Pancreas (tissue), 10 donors: Measurements from ENCODE around the gene FAM193A. TPM values are rescaled to one million over a fixed set of nuclear protein-coding genes. Genes with fewer than 3 reads are reported as not detected.
A peak's percentile ranks its signal among the peaks of the same experiment; 100 is the strongest.

Experiments used
- ATAC-seq, 4 donors: fragments of 200-7000 bp; cut with Tn5 transposase; one replicate each; pipeline versions ENCODE4 v1.8.0 to v1.9.1; 2020; ENCODE audit warnings: mild to moderate bottlenecking in 4 of 4, moderate library complexity in 4 of 4
- DNase-seq, 6 donors: peaks; one replicate each; pipeline ENCODE4 v3.0.0-alpha.2; 2020
- FAIRE-seq: peaks from 2 replicates; lab custom pipeline; 2012; peaks lifted over from hg19 to GRCh38; lab: Jason Lieb, UNC
- H3K27ac ChIP-seq, 4 donors: fragments of 200-600 bp; sonication (generic); 1 replicate in 3 of 4; 2 replicates in 1 of 4; pipeline versions ENCODE4 v1.5.0 to v1.8.0; 2020
- H3K27me3 ChIP-seq, 4 donors: fragments of 200-600 bp; one replicate each; pipeline ENCODE4 v1.8.0; 2021
- H3K36me3 ChIP-seq, 3 donors: fragments of 200-600 bp; sonication (generic) in 1 of 3; one replicate each; pipeline versions ENCODE4 v1.5.0 to v1.8.0; 2020 to 2021
- H3K4me1 ChIP-seq, 3 donors: fragments of 200-600 bp; one replicate each; pipeline ENCODE4 v1.8.0; 2021
- H3K4me3 ChIP-seq, 4 donors: fragments of 200-600 bp; sonication (generic) in 2 of 4; one replicate each; pipeline versions ENCODE4 v1.5.0 to v1.8.0; 2020 to 2021
- H3K9me3 ChIP-seq, 4 donors: fragments of 200-600 bp; one replicate each; pipeline ENCODE4 v1.8.0; 2021
- CTCF ChIP-seq, 4 donors: fragments of 200-600 bp; sonication (generic) in 3 of 4; IDR thresholded peaks; one replicate each; pipeline versions ENCODE4 v1.5.0 to v1.8.0; 2021; ENCODE audit warnings: antibody characterized with exemption in 4 of 4
- WGBS, 2 donors: extraction: QIAGEN DNeasy Blood & Tissue Kit; methylation state at CpG; one replicate each; pipeline ENCODE4 v1.1.7; 2013; 5-methylcytosine and 5-hydroxymethylcytosine counted together
- intact Hi-C, 3 donors: fragments of 100-400 bp; cut with DNase I; formaldehyde crosslinking; loops; one replicate each; pipeline versions ENCODE4 v1.11.1 to v1.14.2; 2022
- polyA plus RNA-seq, 2 donors: library from polyadenylated mRNA; stranded (reverse); fragments of 200-250 nt; gene quantifications; one replicate each; pipeline ENCODE4 v1.2.3, GENCODE V29; 2013
- total RNA-seq, 6 donors: library from RNA; stranded (reverse); fragmentation: NEBNext Ultra II Directional in 4 of 6; extraction: Animal tissue kit (Norgen Biotek cat#: 25700) in 4 of 6; gene quantifications; one replicate each; pipeline versions ENCODE4 v1.2.1 to v1.2.4, GENCODE V29; 2021 to 2023
- donor health status: healthy with polysubstance abuse.
- donor health status: DM: no; HTN: no; CAD: no; lungs with moderate emphysema.
- donor health status: DM: no; HTN: no; CAD: no.
- donor health status: control.
- donor health status: control.
- donor health status: Bipolar disorder and iron deficiency.
- donor health status: DM: yes; HTN: yes; CAD: no.
- donor health status: DM: no; HTN: no; CAD: no.
- donor health status: DM: no; HTN: no; CAD: no.
- donor health status: DM: yes; HTN: yes; CAD: no.

The FAM193A gene
- 10 to 100 TPM; 10.1 to 17.0 (median 10.6) TPM for total RNA-seq
- 10 to 100 TPM; 10.4 to 15.5 TPM for polyA plus RNA-seq

- FAIRE-seq, result no peak
- TF ChIP-seq CTCF (IDR thresholded peaks at IDR 0.05), result no peak
- H3K27me3 ChIP-seq, result no peaks in the 10 kb centered on the region
- H3K4me3 ChIP-seq, result peak within 1 kb of the TSS; percentile 64 to 89 (median 86)
- DNase-seq, result peak; percentile 97 to 100 (median 100)
- 1% methylated on average over 52 to 102 of the region's 106 CpGs for WGBS, 2 donors
- H3K27ac ChIP-seq, result peak within 1 kb of the TSS; percentile 76 to 90 (median 82)
- intact Hi-C loops, result no loop called here
- no peaks in the 10 kb centered on the region for H3K9me3 ChIP-seq
- H3K36me3 ChIP-seq, result no peaks in the 10 kb centered on the region
- peak; percentile 94 to 99 (median 95) for ATAC-seq
- peaks cover 0 to 12% (median 6%) of the 10 kb centered on the region in 3 donors for H3K4me1 ChIP-seq
Measured at GRCh38 chr4:2536193-2537010, at the start of gene FAM193A. Gene FAM193A, plus strand, starts transcription at chr4:2536647. Its CDS starts 269 bp downstream, at chr4:2536916.

DNA sequence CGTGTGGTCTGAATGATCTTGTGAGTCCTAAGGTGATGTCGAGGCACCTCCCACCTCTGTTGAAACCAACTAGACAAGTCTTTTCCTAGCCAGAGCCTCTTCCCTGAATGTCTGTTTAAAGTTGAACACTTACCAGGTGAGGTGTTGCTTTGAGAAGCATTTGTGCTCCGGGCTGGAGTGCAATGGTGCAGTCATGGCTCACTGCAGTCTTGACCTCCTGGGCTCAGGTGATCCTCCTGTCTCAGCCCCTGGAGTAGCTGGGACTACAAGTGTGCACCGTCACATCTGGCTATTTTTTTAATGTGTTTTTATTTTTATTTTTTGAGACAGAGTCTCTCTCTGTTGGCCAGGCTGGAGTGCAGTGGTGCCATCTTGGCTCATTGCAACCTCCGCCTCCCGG, 49.5 kb upstream of the FAM193A start:
- Histone ChIP-seq H3K4me3 (no peak overlapping the region), H3K9me3 (no peaks in the 10 kb centered on the region), H3K27ac (no peak overlapping the region), H3K27me3 (no peaks in the 10 kb centered on the region), H3K4me1 (peaks cover 10 to 37% (median 19%) of the 10 kb centered on the region in 3 donors), H3K36me3 (peaks cover 0 to 11% (median 4%) of the 10 kb centered on the region in 3 donors)
- intact Hi-C loops, result no loop called here
- no peak for DNase-seq
- no peak for FAIRE-seq
- TF ChIP-seq CTCF (IDR thresholded peaks at IDR 0.05), result no peak
- WGBS, 2 donors, result 94 to 96% methylated on average over 6 of the region's 6 CpGs
- no peak for ATAC-seq

GRCh38 chr4:2487632-2488031, 48.8 kb upstream of the FAM193A start:
- H3K4me1 ChIP-seq, result peaks cover 4 to 31% (median 13%) of the 10 kb centered on the region in 3 donors
- no peak for TF ChIP-seq CTCF (IDR thresholded peaks at IDR 0.05)
- FAIRE-seq, result no peak

GRCh38 chr4:2489081-2489805, 47.2 kb upstream of the FAM193A start:
- no peaks in the 10 kb centered on the region for H3K9me3 ChIP-seq
- no peak for DNase-seq
- no peak overlapping the region for H3K4me3 ChIP-seq
- WGBS, 2 donors, result 91 to 92% methylated on average over 20 of the region's 20 CpGs
- intact Hi-C loops, result no loop called here
- H3K27me3 ChIP-seq, result no peaks in the 10 kb centered on the region
- FAIRE-seq, result no peak
- no peak for TF ChIP-seq CTCF (IDR thresholded peaks at IDR 0.05)
- ATAC-seq, result no peak
- H3K4me1 ChIP-seq, result peaks cover under 1 to 22% (median 3%) of the 10 kb centered on the region in 3 donors
- no peak overlapping the region for H3K27ac ChIP-seq
- H3K36me3 ChIP-seq, result peaks cover 0 to 11% (median 4%) of the 10 kb centered on the region in 3 donors

More at GRCh38 chr4:2487632-2488031, 48.8 kb upstream of the FAM193A start:
- Histone ChIP-seq H3K27me3 (no peaks in the 10 kb centered on the region), H3K27ac (no peak overlapping the region), H3K36me3 (peaks cover 0 to 11% (median 4%) of the 10 kb centered on the region in 3 donors), H3K4me3 (no peak overlapping the region), H3K9me3 (no peaks in the 10 kb centered on the region)
- WGBS, 2 donors, result 82 to 83% methylated on average over 6 of the region's 6 CpGs
- ATAC-seq (no peak), DNase-seq (no peak)
- intact Hi-C loops, result no loop called here
